HG03280 (cell line): ENCODE results near the gene EIF3L.

Experiments used
- ATAC-seq: cut with Tn5 transposase; IDR thresholded peaks from one replicate; pipeline ENCODE4 v1.9.1; 2021; ENCODE audit warnings: mild to moderate bottlenecking, moderate library complexity; ENCODE audit not compliant: unreplicated experiment

The EIF3L gene

DNA sequence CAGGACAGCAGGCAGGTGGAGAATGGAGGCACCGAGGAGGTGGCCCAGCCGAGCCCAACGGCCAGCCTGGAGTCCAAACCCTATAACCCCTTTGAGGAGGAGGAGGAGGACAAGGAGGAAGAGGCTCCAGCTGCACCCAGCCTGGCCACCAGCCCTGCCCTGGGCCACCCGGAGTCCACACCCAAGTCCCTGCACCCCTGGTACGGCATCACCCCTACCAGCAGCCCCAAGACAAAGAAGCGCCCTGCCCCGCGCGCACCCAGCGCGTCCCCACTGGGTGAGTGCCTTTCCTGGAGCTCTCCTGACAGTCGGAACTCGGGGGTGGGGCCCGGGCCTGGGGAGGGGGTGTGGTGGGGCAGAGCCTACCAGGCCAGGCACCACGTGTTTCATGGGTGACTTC, 76.5 kb downstream of the EIF3L start:
- no peak for ATAC-seq

DNA sequence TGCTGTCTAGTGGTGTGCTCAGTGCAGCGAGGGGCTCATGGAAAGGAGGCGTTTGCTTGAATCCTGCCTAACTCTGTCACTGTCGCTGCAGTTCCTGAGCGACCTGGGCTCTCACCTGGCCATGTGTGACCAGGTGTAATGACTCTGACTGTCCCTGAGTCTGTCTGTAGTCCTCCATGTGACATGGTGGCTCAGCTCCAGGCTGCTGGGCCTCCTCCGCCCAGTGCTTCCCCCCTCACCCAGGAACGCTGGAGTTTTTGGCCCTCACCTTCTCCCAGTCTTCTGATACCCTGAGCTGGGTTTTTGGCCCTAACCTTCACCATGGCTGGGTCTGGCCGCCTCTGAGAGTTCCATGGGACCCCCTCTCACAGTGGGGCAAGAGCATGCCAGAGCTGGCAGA, 77.1 kb downstream of the EIF3L start:
- ATAC-seq, result no peak

DNA sequence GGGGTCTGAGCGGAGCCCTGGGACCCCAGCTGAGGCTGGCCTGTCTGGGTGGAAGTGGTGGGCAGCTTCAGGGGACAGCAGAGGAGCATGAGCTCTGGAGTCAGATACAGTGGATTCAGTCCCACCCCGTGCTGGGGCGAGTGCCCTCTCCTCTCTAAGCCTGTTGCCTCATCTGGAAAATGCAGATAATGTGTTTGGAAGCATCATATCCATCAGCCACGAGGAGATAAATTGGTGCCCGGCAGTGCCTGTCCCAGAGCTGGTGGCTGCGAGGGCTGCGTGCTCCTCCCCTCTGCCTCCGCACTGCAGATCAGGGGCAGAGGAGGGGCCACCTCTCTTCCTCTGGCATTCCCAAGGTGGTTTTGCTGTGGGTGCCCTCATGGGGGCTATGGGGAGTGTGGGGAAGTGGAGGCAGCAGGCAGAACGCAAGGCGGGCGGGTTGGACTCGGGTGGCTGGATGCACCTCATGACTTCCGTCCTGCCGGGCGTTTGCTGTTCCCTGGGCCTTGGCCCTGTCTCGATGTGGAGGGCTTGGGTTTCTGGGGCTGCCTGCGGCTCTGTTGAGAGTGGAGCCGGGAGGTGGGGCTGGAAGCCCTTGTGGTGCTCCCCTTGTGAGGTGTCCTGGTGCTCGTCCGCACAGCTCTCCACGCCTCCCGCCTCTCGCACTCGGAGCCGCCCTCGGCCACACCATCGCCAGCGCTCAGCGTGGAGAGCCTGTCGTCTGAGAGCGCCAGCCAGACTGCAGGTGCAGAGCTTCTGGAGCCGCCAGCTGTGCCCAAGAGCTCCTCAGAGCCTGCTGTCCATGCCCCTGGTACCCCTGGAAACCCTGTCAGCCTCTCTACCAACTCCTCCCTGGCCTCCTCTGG, 77.8 kb downstream of the EIF3L start:
- ATAC-seq, result no peak

DNA sequence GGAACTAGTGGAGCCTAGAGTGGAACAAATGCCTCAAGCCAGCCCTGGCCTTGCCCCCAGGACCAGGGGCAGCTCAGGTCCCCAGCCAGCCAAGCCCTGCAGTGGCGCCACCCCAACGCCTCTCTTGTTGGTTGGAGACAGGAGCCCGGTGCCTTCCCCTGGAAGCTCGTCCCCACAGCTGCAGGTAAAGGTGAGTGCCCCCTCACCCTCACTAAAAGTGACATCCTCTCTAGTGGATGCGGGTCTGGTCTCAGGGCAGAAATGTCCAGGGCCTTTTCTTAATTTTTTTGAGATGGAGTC, 78.4 kb downstream of the EIF3L start:
- no peak for ATAC-seq

DNA sequence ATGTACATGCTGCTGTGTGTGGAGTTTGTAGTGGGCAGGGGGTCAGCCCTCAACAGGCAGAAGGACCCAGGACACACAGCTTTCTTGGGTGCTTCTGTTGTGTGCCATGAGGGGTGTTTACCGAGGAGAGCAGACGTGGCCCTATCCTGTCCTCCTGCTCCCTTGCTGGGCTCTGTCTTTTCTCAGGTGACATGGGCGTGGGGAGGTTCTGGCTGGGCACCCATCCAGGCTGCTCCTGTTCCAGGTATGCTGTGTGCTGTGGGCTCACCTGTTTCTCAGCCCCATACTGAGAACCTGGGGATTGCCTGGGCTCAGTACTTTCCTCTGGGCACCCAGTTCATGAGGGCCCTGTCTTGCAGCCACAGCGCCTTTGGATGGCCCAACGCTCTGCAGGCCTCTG, 80.2 kb downstream of the EIF3L start:
- ATAC-seq, result no peak

DNA sequence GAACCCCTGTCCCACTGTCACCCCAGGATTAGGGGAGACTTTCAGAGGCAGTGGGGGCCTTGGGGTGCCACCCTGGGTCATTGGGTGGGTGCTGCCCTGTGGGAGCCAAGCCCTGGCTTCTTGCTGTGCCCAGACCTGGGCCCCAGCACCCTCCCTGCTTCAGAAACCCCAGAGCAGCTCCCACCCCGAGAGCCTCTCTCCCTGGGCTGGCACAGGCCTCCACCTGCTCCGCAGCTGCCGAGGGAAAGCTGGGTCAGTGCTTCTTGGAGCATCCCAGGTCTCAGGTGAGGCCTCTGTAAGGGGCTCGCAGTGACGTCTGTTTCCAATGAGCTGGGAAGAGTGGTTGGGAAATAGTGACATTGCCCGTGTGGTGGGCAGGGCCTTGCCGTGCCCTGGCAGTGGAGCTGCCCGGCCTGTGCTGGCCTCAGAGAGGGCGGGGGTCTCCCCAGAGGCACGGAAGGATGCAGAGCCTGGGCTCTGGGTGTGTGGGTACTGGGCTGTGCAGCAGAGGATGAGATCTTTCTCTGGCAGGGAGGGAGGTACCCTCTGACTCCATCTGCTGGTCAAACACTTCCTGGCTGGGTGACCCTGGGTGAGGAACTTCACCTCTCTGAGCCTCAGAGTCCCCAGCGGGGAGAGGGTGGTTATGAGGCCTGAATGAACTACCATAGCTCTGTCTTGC, 81.2 kb downstream of the EIF3L start:
- no peak for ATAC-seq

DNA sequence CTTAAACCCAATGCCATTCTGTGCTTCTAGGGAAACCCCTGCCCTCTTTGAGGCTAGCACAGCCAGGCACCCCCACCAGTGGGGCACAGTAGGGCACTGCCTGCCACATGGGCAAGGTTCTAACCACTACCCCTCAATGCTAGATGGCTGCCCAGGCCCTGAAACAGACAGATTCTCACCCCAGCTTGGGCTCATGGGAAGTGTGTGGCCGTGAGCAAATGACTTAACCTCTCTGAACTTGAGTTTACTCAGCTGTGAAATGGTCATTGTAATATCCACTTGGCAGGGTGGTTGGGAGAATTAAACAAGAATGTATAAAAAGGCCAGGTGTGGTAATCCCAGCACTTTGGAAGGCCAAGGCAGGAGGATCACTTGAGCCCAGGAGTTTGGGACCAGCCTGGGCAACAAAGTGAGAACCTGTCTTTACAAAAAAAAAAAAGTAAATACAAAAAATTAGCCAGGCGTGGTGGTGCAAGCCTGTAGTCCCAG, 81.8 kb downstream of the EIF3L start:
- ATAC-seq, result no peak

DNA sequence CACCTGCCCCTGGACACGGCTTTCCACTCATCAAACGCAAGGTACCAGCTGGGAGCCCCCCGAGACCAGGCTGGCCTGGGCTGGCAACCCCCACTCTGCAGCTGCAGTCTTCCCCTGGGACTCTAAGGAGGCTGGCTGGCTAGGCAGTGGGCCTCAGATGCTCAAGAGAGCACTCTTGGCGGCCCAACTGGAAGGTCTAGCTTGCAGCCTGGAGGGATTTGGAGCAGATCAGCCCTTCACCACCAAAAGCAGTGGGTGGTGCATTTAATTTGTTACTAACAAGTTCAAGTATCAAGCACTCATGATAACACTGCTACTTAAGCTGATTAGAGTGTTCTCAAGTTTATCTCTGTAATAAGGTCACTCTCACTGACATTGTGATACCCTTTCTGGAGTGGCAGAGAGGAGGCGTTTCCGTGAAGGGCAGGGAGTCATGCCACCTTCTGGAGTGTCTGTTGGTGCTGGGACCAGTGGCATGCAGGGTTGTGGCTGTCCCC, 82.7 kb downstream of the EIF3L start:
- no peak for ATAC-seq

DNA sequence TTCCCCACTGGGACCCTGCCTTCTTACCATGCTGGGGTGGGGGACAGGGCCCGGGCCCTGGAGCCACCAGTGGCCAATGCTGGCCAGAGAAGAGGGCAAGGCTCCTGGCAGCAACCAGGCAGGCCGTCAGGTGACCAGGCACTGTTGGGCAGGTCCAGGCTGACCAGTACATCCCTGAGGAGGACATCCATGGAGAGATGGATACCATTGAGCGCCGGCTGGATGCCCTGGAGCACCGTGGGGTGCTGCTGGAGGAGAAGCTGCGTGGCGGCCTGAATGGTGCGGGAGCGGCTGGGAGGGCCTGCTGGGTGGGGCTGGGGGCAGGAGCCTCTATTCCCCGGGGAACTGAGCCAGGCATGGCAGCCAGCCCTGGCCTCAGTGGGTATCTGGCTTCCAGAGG, 83.2 kb downstream of the EIF3L start:
- ATAC-seq, result no peak

DNA sequence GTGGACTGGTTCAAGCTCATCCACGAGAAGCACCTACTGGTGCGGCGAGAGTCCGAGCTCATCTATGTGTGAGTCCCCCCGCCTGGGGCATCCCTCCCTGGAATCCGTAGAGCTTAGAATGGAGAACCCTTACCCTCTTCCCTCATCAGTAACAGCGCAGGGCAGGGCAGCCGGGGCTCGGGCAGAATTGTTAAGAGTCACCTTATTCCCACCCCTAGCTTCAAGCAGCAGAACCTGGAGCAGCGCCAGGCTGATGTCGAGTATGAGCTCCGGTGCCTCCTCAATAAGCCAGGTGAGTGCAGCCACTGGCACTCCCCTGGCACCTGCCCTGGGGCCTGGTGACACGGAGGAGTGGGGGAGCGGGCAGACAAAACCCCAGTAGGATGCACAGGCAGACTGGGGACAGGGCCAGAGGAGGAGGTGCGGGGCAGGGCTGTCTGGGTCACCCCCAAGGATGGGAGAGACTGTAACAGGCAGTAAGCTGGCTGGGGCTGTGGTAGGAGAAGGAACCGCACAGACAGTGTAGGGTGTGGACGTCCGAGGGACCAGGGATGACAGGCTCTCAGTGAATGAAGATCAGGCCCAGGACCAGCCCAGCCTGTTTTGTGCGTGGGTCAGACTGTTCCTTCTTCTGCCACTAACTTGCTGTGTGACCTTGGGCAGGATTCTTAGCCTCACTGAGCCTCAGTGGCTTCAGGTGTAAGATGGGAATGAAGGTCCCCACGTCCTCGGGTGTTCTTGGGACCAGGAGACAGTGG, 83.8 kb downstream of the EIF3L start:
- ATAC-seq, result no peak

DNA sequence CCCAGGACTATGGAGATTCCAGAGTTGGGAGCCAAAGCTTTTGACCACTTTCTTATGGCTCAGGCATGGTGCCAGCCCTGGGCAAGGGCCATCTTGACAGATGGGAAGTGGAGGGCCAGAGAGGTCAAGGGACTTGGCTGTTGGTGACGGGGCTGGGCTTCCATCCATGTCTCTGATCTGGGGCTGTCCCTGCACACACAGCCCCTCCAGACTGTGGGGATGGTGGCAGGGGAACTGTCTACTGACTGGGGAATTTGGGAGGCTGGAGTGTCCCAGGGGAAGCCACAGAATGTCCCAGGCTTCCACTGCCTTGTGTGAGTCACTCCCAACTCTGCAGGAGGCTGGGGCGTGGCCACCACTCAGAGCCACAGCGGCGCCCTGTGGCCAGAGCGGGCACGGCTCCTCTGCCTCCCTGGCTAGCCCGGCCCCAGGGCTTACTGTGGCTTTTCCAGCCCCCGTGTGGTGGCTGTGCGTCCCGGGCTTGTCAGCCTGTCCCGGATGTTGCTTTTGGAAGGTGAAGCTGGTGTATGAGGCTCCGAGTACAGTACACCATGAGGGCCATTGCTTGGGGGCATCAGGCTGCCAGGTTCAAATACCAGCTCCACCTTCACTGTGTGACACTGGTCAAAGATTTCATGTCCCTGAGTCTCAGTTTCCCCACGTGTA, 84.6 kb downstream of the EIF3L start:
- peak; percentile 84 for ATAC-seq
